ENCODE data around the gene CCR2.
"Not testable (repeated sequence)": the region's sequence is repeated elsewhere in the genome, so short reads cannot be mapped to it uniquely, and the experiment has no call there.

Gene CCR2

GRCh38 chr3:46400000-46400734, 46.3 kb downstream of the CCR2 start:
- Histone ChIP-seq H3K9ac (ENCODE audit: low read depth in 1 of 2, low read length in 2 of 2) (no peak overlapping the region), H3K27ac (ENCODE audit: low read depth, low read length) (no peak overlapping the region), H3K4me1 (ENCODE audit: control insufficient read depth in 1 of 2, insufficient read depth in 2 of 2, low read length in 2 of 2) (peaks cover 15 to 16% of the 10 kb centered on the region in 2 donors), H3K27me3 (ENCODE audit: control insufficient read depth in 1 of 2, insufficient read depth in 2 of 2, low read length in 2 of 2) (no peaks in the 10 kb centered on the region), H3K36me3 (ENCODE audit: control insufficient read depth in 1 of 2, insufficient read depth in 2 of 2, low read length in 2 of 2) (no peaks in the 10 kb centered on the region), H3K9me3 (ENCODE audit: control insufficient read depth in 1 of 2, low read length in 2 of 2) (no peaks in the 10 kb centered on the region), H3K4me3 (ENCODE audit: low read depth in 1 of 2, low read length in 2 of 2) (no peak overlapping the region)

GRCh38 chr3:46400846-46401245, 46.9 kb downstream of the CCR2 start:
- no peak overlapping the region for H3K9ac ChIP-seq (ENCODE audit: low read depth in 1 of 2, low read length in 2 of 2)
- peaks cover 22% of the 10 kb centered on the region in 2 donors for H3K4me1 ChIP-seq (ENCODE audit: control insufficient read depth in 1 of 2, insufficient read depth in 2 of 2, low read length in 2 of 2)
- H3K4me3 ChIP-seq (ENCODE audit: low read depth in 1 of 2, low read length in 2 of 2), result no peak overlapping the region

GRCh38 chr3:46401579-46401978, 47.7 kb downstream of the CCR2 start:
- H3K9me3 ChIP-seq (ENCODE audit: control insufficient read depth in 1 of 2, low read length in 2 of 2), result no peaks in the 10 kb centered on the region
- H3K36me3 ChIP-seq (ENCODE audit: control insufficient read depth in 1 of 2, insufficient read depth in 2 of 2, low read length in 2 of 2), result no peaks in the 10 kb centered on the region
- no peaks in the 10 kb centered on the region for H3K27me3 ChIP-seq (ENCODE audit: control insufficient read depth in 1 of 2, insufficient read depth in 2 of 2, low read length in 2 of 2)
- no peak overlapping the region for H3K9ac ChIP-seq (ENCODE audit: low read depth in 1 of 2, low read length in 2 of 2)
- H3K4me1 ChIP-seq (ENCODE audit: control insufficient read depth in 1 of 2, insufficient read depth in 2 of 2, low read length in 2 of 2), result peaks cover 24 to 26% of the 10 kb centered on the region in 2 donors
- no peak overlapping the region for H3K27ac ChIP-seq (ENCODE audit: low read depth, low read length)
- no peak overlapping the region for H3K4me3 ChIP-seq (ENCODE audit: low read depth in 1 of 2, low read length in 2 of 2)

More at GRCh38 chr3:46400846-46401245, 46.9 kb downstream of the CCR2 start:
- Histone ChIP-seq H3K9me3 (ENCODE audit: control insufficient read depth in 1 of 2, low read length in 2 of 2) (no peaks in the 10 kb centered on the region), H3K27me3 (ENCODE audit: control insufficient read depth in 1 of 2, insufficient read depth in 2 of 2, low read length in 2 of 2) (no peaks in the 10 kb centered on the region), H3K36me3 (ENCODE audit: control insufficient read depth in 1 of 2, insufficient read depth in 2 of 2, low read length in 2 of 2) (no peaks in the 10 kb centered on the region), H3K27ac (ENCODE audit: low read depth, low read length) (no peak overlapping the region)

- not testable (repeated sequence) for H3K9ac ChIP-seq (ENCODE audit: low read depth in 1 of 2, low read length in 2 of 2); H3K27me3 ChIP-seq (ENCODE audit: control insufficient read depth in 1 of 2, insufficient read depth in 2 of 2, low read length in 2 of 2); H3K36me3 ChIP-seq (ENCODE audit: control insufficient read depth in 1 of 2, insufficient read depth in 2 of 2, low read length in 2 of 2); H3K9me3 ChIP-seq (ENCODE audit: control insufficient read depth in 1 of 2, low read length in 2 of 2); H3K27ac ChIP-seq (ENCODE audit: low read depth, low read length); H3K4me3 ChIP-seq (ENCODE audit: low read depth in 1 of 2, low read length in 2 of 2)
- H3K4me1 ChIP-seq (ENCODE audit: control insufficient read depth in 1 of 2, insufficient read depth in 2 of 2, low read length in 2 of 2), result peaks cover 27 to 31% of the 10 kb centered on the region in 2 donors
These were observed 49.0 kb downstream of the CCR2 start for GRCh38 chr3:46402902-46403301.

GRCh38 chr3:46405301-46406019, 51.5 kb downstream of the CCR2 start:
- Histone ChIP-seq H3K9ac (ENCODE audit: low read depth in 1 of 2, low read length in 2 of 2) (peak overlapping the region; percentile 55 to 88), H3K9me3 (ENCODE audit: control insufficient read depth in 1 of 2, low read length in 2 of 2) (no peaks in the 10 kb centered on the region), H3K4me1 (ENCODE audit: control insufficient read depth in 1 of 2, insufficient read depth in 2 of 2, low read length in 2 of 2) (peaks cover 36 to 38% of the 10 kb centered on the region in 2 donors), H3K27me3 (ENCODE audit: control insufficient read depth in 1 of 2, insufficient read depth in 2 of 2, low read length in 2 of 2) (no peaks in the 10 kb centered on the region), H3K27ac (ENCODE audit: low read depth, low read length) (peak overlapping the region; percentile 84), H3K4me3 (ENCODE audit: low read depth in 1 of 2, low read length in 2 of 2) (peak overlapping the region; percentile 44 to 64), H3K36me3 (ENCODE audit: control insufficient read depth in 1 of 2, insufficient read depth in 2 of 2, low read length in 2 of 2) (peaks cover 0 to 4% of the 10 kb centered on the region in 2 donors)

- Histone ChIP-seq H3K4me3 (ENCODE audit: low read depth in 1 of 2, low read length in 2 of 2) (peak overlapping the region; percentile 63 to 86), H3K36me3 (ENCODE audit: control insufficient read depth in 1 of 2, insufficient read depth in 2 of 2, low read length in 2 of 2) (peaks cover 0 to 4% of the 10 kb centered on the region in 2 donors), H3K4me1 (ENCODE audit: control insufficient read depth in 1 of 2, insufficient read depth in 2 of 2, low read length in 2 of 2) (peaks cover 36 to 38% of the 10 kb centered on the region in 2 donors), H3K9ac (ENCODE audit: low read depth in 1 of 2, low read length in 2 of 2) (peak overlapping the region; percentile 61 to 88), H3K9me3 (ENCODE audit: control insufficient read depth in 1 of 2, low read length in 2 of 2) (no peaks in the 10 kb centered on the region), H3K27ac (ENCODE audit: low read depth, low read length) (peak overlapping the region; percentile 84), H3K27me3 (ENCODE audit: control insufficient read depth in 1 of 2, insufficient read depth in 2 of 2, low read length in 2 of 2) (no peaks in the 10 kb centered on the region)
These were observed 52.5 kb downstream of the CCR2 start for GRCh38 chr3:46406443-46406787.

GRCh38 chr3:46406788-46407611, 53.1 kb downstream of the CCR2 start, which contains the start of the genes CCR5AS and CCRL2:
TSS of gene CCR5AS (minus strand) at chr3:46407066.
TSS of gene CCRL2 (plus strand) at chr3:46407259. CDS start at chr3:46408080, 821 bp downstream.
- H3K27ac ChIP-seq (ENCODE audit: low read depth, low read length), result peak within 1 kb of the TSS; percentile 84
- no peaks in the 10 kb centered on the region for H3K9me3 ChIP-seq (ENCODE audit: control insufficient read depth in 1 of 2, low read length in 2 of 2)
- H3K36me3 ChIP-seq (ENCODE audit: control insufficient read depth in 1 of 2, insufficient read depth in 2 of 2, low read length in 2 of 2), result peaks cover 0 to 4% of the 10 kb centered on the region in 2 donors
- peak within 1 kb of the TSS; percentile 64 to 86 for H3K4me3 ChIP-seq (ENCODE audit: low read depth in 1 of 2, low read length in 2 of 2)
- peak within 1 kb of the TSS; percentile 61 to 88 for H3K9ac ChIP-seq (ENCODE audit: low read depth in 1 of 2, low read length in 2 of 2)
- no peaks in the 10 kb centered on the region for H3K27me3 ChIP-seq (ENCODE audit: control insufficient read depth in 1 of 2, insufficient read depth in 2 of 2, low read length in 2 of 2)
- H3K4me1 ChIP-seq (ENCODE audit: control insufficient read depth in 1 of 2, insufficient read depth in 2 of 2, low read length in 2 of 2), result peaks cover 36 to 38% of the 10 kb centered on the region in 2 donors

GRCh38 chr3:46407970-46408369, 54.1 kb downstream of the CCR2 start:
- Histone ChIP-seq H3K9me3 (ENCODE audit: control insufficient read depth in 1 of 2, low read length in 2 of 2) (no peaks in the 10 kb centered on the region), H3K36me3 (ENCODE audit: control insufficient read depth in 1 of 2, insufficient read depth in 2 of 2, low read length in 2 of 2) (peaks cover 0 to 4% of the 10 kb centered on the region in 2 donors), H3K9ac (ENCODE audit: low read depth in 1 of 2, low read length in 2 of 2) (peak overlapping the region; percentile 61 to 88), H3K27me3 (ENCODE audit: control insufficient read depth in 1 of 2, insufficient read depth in 2 of 2, low read length in 2 of 2) (no peaks in the 10 kb centered on the region), H3K4me3 (ENCODE audit: low read depth in 1 of 2, low read length in 2 of 2) (peak overlapping the region; percentile 63 to 86), H3K27ac (ENCODE audit: low read depth, low read length) (no peak overlapping the region), H3K4me1 (ENCODE audit: control insufficient read depth in 1 of 2, insufficient read depth in 2 of 2, low read length in 2 of 2) (peaks cover 36 to 38% of the 10 kb centered on the region in 2 donors)

- H3K27me3 ChIP-seq (ENCODE audit: control insufficient read depth in 1 of 2, insufficient read depth in 2 of 2, low read length in 2 of 2), result no peaks in the 10 kb centered on the region
- H3K36me3 ChIP-seq (ENCODE audit: control insufficient read depth in 1 of 2, insufficient read depth in 2 of 2, low read length in 2 of 2), result peaks cover 0 to 4% of the 10 kb centered on the region in 2 donors
- no peaks in the 10 kb centered on the region for H3K9me3 ChIP-seq (ENCODE audit: control insufficient read depth in 1 of 2, low read length in 2 of 2)
- H3K4me3 ChIP-seq (ENCODE audit: low read depth in 1 of 2, low read length in 2 of 2), result no peak overlapping the region
- no peak overlapping the region for H3K9ac ChIP-seq (ENCODE audit: low read depth in 1 of 2, low read length in 2 of 2)
- H3K4me1 ChIP-seq (ENCODE audit: control insufficient read depth in 1 of 2, insufficient read depth in 2 of 2, low read length in 2 of 2), result peaks cover 36 to 38% of the 10 kb centered on the region in 2 donors
- H3K27ac ChIP-seq (ENCODE audit: low read depth, low read length), result no peak overlapping the region
These were observed 54.9 kb downstream of the CCR2 start for GRCh38 chr3:46408853-46409252.

All from duodenal mucosa (tissue), 2 donors.